HTR-8/SVneo (cell line): Measurements from ENCODE around the gene CRACR2B.

Experiments used
- DNase-seq: peaks from one replicate; pipeline ENCODE4 v3.0.0; 2011; ENCODE audit warnings: low spot score, mixed read lengths; ENCODE audit not compliant: insufficient read length
- FAIRE-seq: peaks from 2 replicates; lab custom pipeline; 2011; peaks lifted over from hg19 to GRCh38; lab: Jason Lieb, UNC

CRACR2B gene

GRCh38 chr11:824942-825341 lies 2.8 kb upstream of the CRACR2B start:
- no peak for DNase-seq
- FAIRE-seq, result no peak

GRCh38 chr11:825366-826226 lies 2.1 kb upstream of the CRACR2B start:
- DNase-seq, result no peak
- no peak for FAIRE-seq

GRCh38 chr11:826227-826621 lies 1.5 kb upstream of the CRACR2B start:
- no peak for FAIRE-seq

GRCh38 chr11:826836-827145 lies 928 bp upstream of the CRACR2B start:
- no peak for DNase-seq
- FAIRE-seq, result no peak

More at GRCh38 chr11:826227-826621, 1.5 kb upstream of the CRACR2B start:
- DNase-seq, result no peak

GRCh38 chr11:827146-827896 lies 398 bp upstream of the CRACR2B start:
- FAIRE-seq, result no peak
- no peak for DNase-seq

- DNase-seq (no peak), FAIRE-seq (no peak)
Observed at GRCh38 chr11:828506-829175, 922 bp downstream of the CRACR2B start.

GRCh38 chr11:829176-829846 lies 1.6 kb downstream of the CRACR2B start:
- no peak for DNase-seq
- FAIRE-seq, result no peak

- no peak for FAIRE-seq
- DNase-seq, result no peak
Observed at GRCh38 chr11:829847-830294, 2.2 kb downstream of the CRACR2B start.

- no peak for FAIRE-seq
- DNase-seq, result no peak
Observed at GRCh38 chr11:830295-831117, 2.8 kb downstream of the CRACR2B start.

- peak; percentile 40 for FAIRE-seq
- DNase-seq, result no peak
Observed at GRCh38 chr11:831118-831864, 3.6 kb downstream of the CRACR2B start.

- DNase-seq (no peak), FAIRE-seq (peak; percentile 33)
Observed at GRCh38 chr11:831961-832528, 4.3 kb downstream of the CRACR2B start.

- DNase-seq (peak; percentile 60), FAIRE-seq (peak; percentile 69)
Observed at GRCh38 chr11:832529-833113, 4.9 kb downstream of the CRACR2B start, which contains the start of gene CD151. Gene CD151 (plus strand): TSS chr11:832952. CDS start chr11:836070, 3,118 bp downstream.

- FAIRE-seq (peak; percentile 67), DNase-seq (no peak)
Observed at GRCh38 chr11:833114-833791, 5.5 kb downstream of the CRACR2B start.

GRCh38 chr11:833849-834311 lies 6.2 kb downstream of the CRACR2B start:
- DNase-seq (no peak), FAIRE-seq (peak; percentile 31)

GRCh38 chr11:834371-835316 lies 6.9 kb downstream of the CRACR2B start:
- FAIRE-seq, result peak; percentile 97
- peak; percentile 90 for DNase-seq

- FAIRE-seq (no peak), DNase-seq (no peak)
Observed at GRCh38 chr11:836274-836673, 8.6 kb downstream of the CRACR2B start.
